ENCODE data around the gene ROGDI. TPM values are rescaled to one million over a fixed set of nuclear protein-coding genes. Genes with fewer than 3 reads are reported as not detected.
"Not testable (repeated sequence)": the region's sequence is repeated elsewhere in the genome, so short reads cannot be mapped to it uniquely, and the experiment has no call there.

The ROGDI gene
- total and polyA plus RNA-seq, 3 donors from 2014 or later = 27.3 to 37.0 (median 30.0) TPM

- WGBS, 2 donors = 85 to 94% methylated on average over 20 to 23 of the region's 23 CpGs
- intact Hi-C loops (cut with DNase I; ENCODE audit: low total_unique reads) = no loop called here
- DNase-seq = no peak
- no peaks in the 10 kb centered on the region for H3K27me3 ChIP-seq
- no peak overlapping the region for H3K4me3 ChIP-seq
- H3K36me3 ChIP-seq (ENCODE audit: low read depth, missing control alignments) = no peaks in the 10 kb centered on the region
- no peak overlapping the region for H3K27ac ChIP-seq
- no peaks in the 10 kb centered on the region for H3K9me3 ChIP-seq
- no peaks in the 10 kb centered on the region for H3K4me1 ChIP-seq
- TF ChIP-seq POLR2A (IDR thresholded peaks at IDR 0.05) (no peak), CTCF (IDR thresholded peaks at IDR 0.05) (no peak)
These were observed 16.5 kb downstream of the ROGDI start for GRCh38 chr16:4785758-4786433.

DNA sequence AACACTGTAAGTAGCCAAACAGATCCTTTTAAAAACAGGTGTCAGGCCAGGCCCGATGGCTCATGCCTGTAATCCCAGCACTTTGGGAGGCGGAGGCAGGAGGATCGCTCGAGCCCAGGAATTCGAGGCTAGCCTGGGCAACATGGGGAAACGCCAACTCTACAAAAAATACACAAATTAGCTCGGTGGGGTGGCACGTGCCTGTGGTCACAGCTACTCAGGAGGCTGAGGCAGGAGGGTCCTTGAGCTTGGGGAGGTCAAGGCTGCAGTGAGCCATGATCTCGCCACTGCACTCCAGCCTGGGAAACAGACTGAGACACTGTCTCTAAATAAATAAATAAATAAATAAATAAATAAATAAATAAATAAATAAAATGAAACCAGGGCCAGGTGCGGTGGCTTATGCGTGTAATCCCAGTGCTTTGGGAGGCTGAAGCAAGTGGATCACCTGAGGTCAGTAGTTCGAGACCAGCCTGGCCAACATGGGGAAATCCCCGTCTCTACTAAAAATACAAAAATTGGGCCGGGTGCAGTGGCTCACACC is 17.9 kb downstream of the ROGDI start:
- H3K27ac ChIP-seq; H3K36me3 ChIP-seq (ENCODE audit: low read depth, missing control alignments); DNase-seq; intact Hi-C loops (cut with DNase I; ENCODE audit: low total_unique reads); H3K9me3 ChIP-seq; H3K4me3 ChIP-seq; H3K4me1 ChIP-seq; H3K27me3 ChIP-seq: not testable (repeated sequence)
- 92% methylated on average over 14 of the region's 14 CpGs for WGBS, 2 donors

- 70 to 73% methylated on average over 10 to 16 of the region's 16 CpGs for WGBS, 2 donors
- H3K36me3 ChIP-seq (ENCODE audit: low read depth, missing control alignments) = no peaks in the 10 kb centered on the region
These were observed 18.5 kb downstream of the ROGDI start for GRCh38 chr16:4783951-4784336.

GRCh38 chr16:4783251-4783950 is 19.0 kb downstream of the ROGDI start:
- H3K27ac ChIP-seq = no peak overlapping the region
- no peak overlapping the region for H3K4me3 ChIP-seq
- no peaks in the 10 kb centered on the region for H3K9me3 ChIP-seq
- no peaks in the 10 kb centered on the region for H3K36me3 ChIP-seq (ENCODE audit: low read depth, missing control alignments)
- no peak for TF ChIP-seq CTCF (IDR thresholded peaks at IDR 0.05)
- no peak for TF ChIP-seq POLR2A (IDR thresholded peaks at IDR 0.05)
- WGBS, 2 donors = 92 to 98% methylated on average over 14 to 25 of the region's 25 CpGs
- no peaks in the 10 kb centered on the region for H3K4me1 ChIP-seq
- no peak for DNase-seq
- H3K27me3 ChIP-seq = no peaks in the 10 kb centered on the region
- intact Hi-C loops (cut with DNase I; ENCODE audit: low total_unique reads) = no loop called here

More at GRCh38 chr16:4783951-4784336, 18.5 kb downstream of the ROGDI start:
- DNase-seq = no peak
- H3K27ac ChIP-seq = no peak overlapping the region
- no peaks in the 10 kb centered on the region for H3K9me3 ChIP-seq
- no peaks in the 10 kb centered on the region for H3K27me3 ChIP-seq
- H3K4me1 ChIP-seq = no peaks in the 10 kb centered on the region
- no peak for TF ChIP-seq POLR2A (IDR thresholded peaks at IDR 0.05)
- no peak for TF ChIP-seq CTCF (IDR thresholded peaks at IDR 0.05)
- H3K4me3 ChIP-seq = no peak overlapping the region
- intact Hi-C loops (cut with DNase I; ENCODE audit: low total_unique reads) = no loop called here

GRCh38 chr16:4780235-4780634 is 22.2 kb downstream of the ROGDI start:
- Histone ChIP-seq H3K4me1 (no peaks in the 10 kb centered on the region), H3K9me3 (no peaks in the 10 kb centered on the region), H3K27me3 (no peaks in the 10 kb centered on the region), H3K36me3 (ENCODE audit: low read depth, missing control alignments) (no peaks in the 10 kb centered on the region), H3K4me3 (no peak overlapping the region), H3K27ac (no peak overlapping the region)
- WGBS, 2 donors = 87 to 92% methylated on average over 4 of the region's 4 CpGs
- DNase-seq = no peak
- TF ChIP-seq CTCF (IDR thresholded peaks at IDR 0.05) (no peak), POLR2A (IDR thresholded peaks at IDR 0.05) (no peak)
- intact Hi-C loops (cut with DNase I; ENCODE audit: low total_unique reads) = no loop called here
